SK-N-SH (cell line): ENCODE results near the gene AMFR. TPM values are rescaled to one million over a fixed set of nuclear protein-coding genes. Genes with fewer than 3 reads are reported as not detected.

Source experiments
- CTCF ChIA-PET: fragments of 300-600, 350-600 bp; formaldehyde crosslinking; extraction: SDS; loops from one replicate; lab custom pipeline; 2021; lab: Yijun Ruan, JAX
- POLR2A ChIA-PET: fragments of 350-600 bp; sonication (Branson Sonifier 250); formaldehyde crosslinking; extraction: SDS; loops from one replicate; lab custom pipeline; 2020; ENCODE audit warnings: antibody characterized with exemption, inconsistent platforms; lab: Yijun Ruan, JAX
- DNase-seq: peaks from one replicate; pipeline ENCODE4 v3.0.0; 2012
- H2AFZ ChIP-seq: fragments of 200-600 bp; sonication (generic); 2 replicates; pipeline ENCODE4 v1.8.1; 2016; ENCODE audit warnings: antibody characterized with exemption, mild to moderate bottlenecking, low read depth
- H3F3A ChIP-seq: fragments of 200-600 bp; sonication (generic); replicated peaks from 2 replicates; pipeline ENCODE3; 2016; ENCODE audit warnings: antibody characterized with exemption, mild to moderate bottlenecking; ENCODE audit not compliant: insufficient read depth
- H3K27ac ChIP-seq, 2 experiments: fragments of 200-500 bp in 1 of 2; fragments of 200-600 bp in 1 of 2; sonication (Bioruptor generic) in 1 of 2; sonication (generic), shearing (Covaris generic) in 1 of 2; 2 replicates each; pipeline versions ENCODE4 v1.5.1 to v1.6.1; 2014 to 2016; ENCODE audit warnings: low read depth in 2 of 2, inconsistent platforms in 1 of 2, low read length in 1 of 2, mild to moderate bottlenecking in 1 of 2, mixed read lengths in 1 of 2
- H3K27me3 ChIP-seq: fragments of 200-600 bp; sonication (generic), shearing (Covaris generic); 2 replicates; pipeline ENCODE4 v1.6.1; 2016; ENCODE audit warnings: mixed run types; ENCODE audit not compliant: insufficient read depth
- H3K36me3 ChIP-seq, 2 experiments: fragments of 200-500 bp in 1 of 2; fragments of 200-600 bp in 1 of 2; sonication (Bioruptor generic) in 1 of 2; sonication (generic) in 1 of 2; replicated peaks in 1 of 2; 2 replicates each; pipeline versions ENCODE3 to v1.5.1; 2014 to 2016; ENCODE audit warnings: low read length in 1 of 2, mild to moderate bottlenecking in 1 of 2; ENCODE audit not compliant: insufficient read depth in 2 of 2, control insufficient read depth in 1 of 2
- H3K4me1 ChIP-seq, 2 experiments: fragments of 200-500 bp in 1 of 2; fragments of 200-600 bp in 1 of 2; sonication (Bioruptor generic) in 1 of 2; sonication (generic), shearing (Covaris generic) in 1 of 2; 2 replicates each; pipeline versions ENCODE4 v1.5.1 to v1.6.1; 2014 to 2016; ENCODE audit warnings: low read depth in 1 of 2, low read length in 1 of 2, mixed run types in 1 of 2; ENCODE audit not compliant: insufficient read depth in 2 of 2, control insufficient read depth in 1 of 2
- H3K4me2 ChIP-seq: fragments of 200-600 bp; sonication (generic), shearing (Covaris generic); 2 replicates; pipeline ENCODE4 v1.6.1; 2017; ENCODE audit warnings: mixed run types
- H3K4me3 ChIP-seq, 2 experiments: fragments of 200-500 bp in 1 of 2; fragments of 200-600 bp in 1 of 2; sonication (Bioruptor generic) in 1 of 2; sonication (generic), shearing (Covaris generic) in 1 of 2; 2 replicates each; pipeline versions ENCODE4 v1.5.1 to v1.8.1; 2014 to 2016; ENCODE audit warnings: low read depth in 2 of 2, inconsistent platforms in 1 of 2, low read length in 1 of 2, mild to moderate bottlenecking in 1 of 2, mixed read lengths in 1 of 2, moderate library complexity in 1 of 2
- H3K79me2 ChIP-seq: fragments of 200-600 bp; sonication (generic); 2 replicates; pipeline ENCODE4 v1.8.1; 2017; ENCODE audit warnings: mild to moderate bottlenecking; ENCODE audit not compliant: insufficient read depth
- H3K9ac ChIP-seq: fragments of 200-600 bp; sonication (generic); 2 replicates; pipeline ENCODE4 v1.6.1; 2017; ENCODE audit warnings: mixed run types
- H3K9me2 ChIP-seq: fragments of 200-600 bp; sonication (generic); 2 replicates; pipeline ENCODE4 v1.6.1; 2017; ENCODE audit warnings: mixed run types
- H3K9me3 ChIP-seq: fragments of 200-600 bp; sonication (generic); 2 replicates; pipeline ENCODE4 v1.6.1; 2017; ENCODE audit warnings: mixed run types, mild to moderate bottlenecking, moderate library complexity
- H4K20me1 ChIP-seq: fragments of 200-600 bp; sonication (generic); 2 replicates; pipeline ENCODE4 v1.6.1; 2017; ENCODE audit warnings: mild to moderate bottlenecking, mixed run types; ENCODE audit not compliant: insufficient read depth
- ELF1 ChIP-seq: IDR thresholded peaks from 2 replicates; pipeline ENCODE4 v1.4.0; 2012
- EP300 ChIP-seq, 2 experiments: IDR thresholded peaks; 2 replicates each; pipeline versions ENCODE4 v1.4.0 to v1.6.1; 2012; ENCODE audit warnings: borderline replicate concordance in 1 of 2, low read depth in 1 of 2, low read length in 1 of 2
- EZH2phosphoT487 ChIP-seq: fragments of 200-600 bp; sonication (generic); IDR thresholded peaks from 2 replicates; pipeline ENCODE4 v1.6.1; 2017; ENCODE audit warnings: low read depth, mixed run types, mild to moderate bottlenecking, antibody characterized with exemption, moderate library complexity, borderline replicate concordance
- FOSL2 ChIP-seq: IDR thresholded peaks from 2 replicates; pipeline ENCODE4 v1.4.0; 2012; ENCODE audit warnings: low read depth, mild to moderate bottlenecking, moderate library complexity, borderline replicate concordance
- FOXJ3 ChIP-seq: sonication (generic); formaldehyde crosslinking; IDR thresholded peaks from 2 replicates; pipeline ENCODE4 v1.5.1; 2020; ENCODE audit warnings: mild to moderate bottlenecking, missing genetic modification reagents
- FOXM1 ChIP-seq: IDR thresholded peaks from 2 replicates; pipeline ENCODE4 v1.4.0; 2012; ENCODE audit warnings: low read depth, mild to moderate bottlenecking
- GABPA ChIP-seq: IDR thresholded peaks from 2 replicates; pipeline ENCODE4 v1.4.0; 2012; ENCODE audit warnings: low read depth, mild to moderate bottlenecking
- GATA2 ChIP-seq: sonication (generic); formaldehyde crosslinking; IDR thresholded peaks from 2 replicates; pipeline ENCODE4 v1.5.0; 2020; ENCODE audit warnings: mild to moderate bottlenecking, missing genetic modification reagents
- IRF3 ChIP-seq: fragments of 150-350 bp; IDR thresholded peaks from 2 replicates; pipeline ENCODE4 v1.6.1; 2016; ENCODE audit warnings: mild to moderate bottlenecking, low read depth, low read length
- MEF2A ChIP-seq: IDR thresholded peaks from 2 replicates; pipeline ENCODE4 v1.4.0; 2012; ENCODE audit warnings: low read depth, borderline replicate concordance
- NFIC ChIP-seq: IDR thresholded peaks from 2 replicates; pipeline ENCODE4 v1.4.0; 2012; ENCODE audit warnings: borderline replicate concordance
- NRF1 ChIP-seq: IDR thresholded peaks from 2 replicates; pipeline ENCODE4 v1.6.1; 2012; ENCODE audit warnings: low read depth, mild to moderate bottlenecking, low read length
- PBX3 ChIP-seq: IDR thresholded peaks from 2 replicates; pipeline ENCODE4; 2012
- RAD21 ChIP-seq: IDR thresholded peaks from 2 replicates; pipeline ENCODE4 v1.6.1; 2012; ENCODE audit warnings: mild to moderate bottlenecking, low read length
- RCOR1 ChIP-seq: fragments of 150-350 bp; IDR thresholded peaks from 2 replicates; pipeline ENCODE4 v1.6.1; 2017; ENCODE audit warnings: antibody characterized with exemption, low read length
- SIN3A ChIP-seq: IDR thresholded peaks from 2 replicates; pipeline ENCODE4 v1.6.1; 2012; ENCODE audit warnings: low read depth, mild to moderate bottlenecking, low read length, moderate library complexity, borderline replicate concordance
- SMC3 ChIP-seq: IDR thresholded peaks from 2 replicates; pipeline ENCODE4 v1.6.1; 2012; ENCODE audit warnings: low read depth, low read length, improper control_type of control experiment
- TAF1 ChIP-seq: IDR thresholded peaks from 2 replicates; pipeline ENCODE4 v1.6.1; 2012; ENCODE audit warnings: low read depth, mild to moderate bottlenecking, low read length, moderate library complexity, borderline replicate concordance
- TCF12 ChIP-seq: IDR thresholded peaks from 2 replicates; pipeline ENCODE4 v1.4.0; 2012
- TEAD4 ChIP-seq: IDR thresholded peaks from 2 replicates; pipeline ENCODE4 v1.4.0; 2012; ENCODE audit warnings: mild to moderate bottlenecking, borderline replicate concordance; ENCODE audit not compliant: insufficient read depth
- USF1 ChIP-seq: IDR thresholded peaks from 2 replicates; pipeline ENCODE4 v1.4.0; 2012; ENCODE audit warnings: low read depth, borderline replicate concordance
- YY1 ChIP-seq: IDR thresholded peaks from 2 replicates; pipeline ENCODE4 v1.4.0; 2012; ENCODE audit warnings: low read depth, mild to moderate bottlenecking
- WGBS: methylation state at CpG from one replicate; pipeline ENCODE4 v1.1.6; 2017; ENCODE audit warnings: low lambda C conversion rate; 5-methylcytosine and 5-hydroxymethylcytosine counted together
- polyA plus RNA-seq, 3 experiments: library from polyadenylated mRNA; depleted of rRNA; stranded (reverse); fragments of >200 nt; gene quantifications; 2 replicates each; pipeline ENCODE4 v1.2.3, GENCODE V29; 2012

AMFR gene
- polyA plus RNA-seq, 1 of the 3 experiments (the other 2 are of a cell fraction): 65.3 TPM

GRCh38 chr16:56470232-56470631, 44.9 kb upstream of the AMFR start (continued):
- TF ChIP-seq MEF2A (no peak), TCF12 (no peak), ELF1 (no peak), EP300 (IDR thresholded peaks at IDR 0.05; ENCODE audit: borderline replicate concordance in 1 of 2, low read depth in 1 of 2, low read length in 1 of 2) (no peak), YY1 (no peak), RAD21 (no peak), TAF1 (no peak), TEAD4 (no peak), PBX3 (no peak), USF1 (no peak)

GRCh38 chr16:56469748-56470147, 44.4 kb upstream of the AMFR start:
- Histone ChIP-seq H3K4me2 (no peak overlapping the region), H3K4me3 (no peak overlapping the region), H3K4me1 (peaks cover 0 to 4% of the 10 kb centered on the region in 2 experiments; a peak in 1 of 4 replicates), H2AFZ (no peak overlapping the region), H3K9me3 (no peaks in the 10 kb centered on the region), H3K27me3 (no peaks in the 10 kb centered on the region), H3K36me3 (peaks cover 80 to 89% of the 10 kb centered on the region in 2 experiments), H3K79me2 (no peaks in the 10 kb centered on the region), H3F3A (peaks cover 6% of the 10 kb centered on the region), H4K20me1 (no peaks in the 10 kb centered on the region), H3K9me2 (no peaks in the 10 kb centered on the region), H3K9ac (no peak overlapping the region), H3K27ac (no peak overlapping the region)
- no peak for DNase-seq
- WGBS: 96% methylated on average over 7 of the region's 7 CpGs
- ChIA-PET POLR2A (no interaction called here), CTCF (no interaction called here)
- TF ChIP-seq SIN3A: no peak
- no peak for TF ChIP-seq NFIC
- TF ChIP-seq FOXJ3: no peak
- no peak for TF ChIP-seq RCOR1
- TF ChIP-seq FOXM1: no peak
- no peak for TF ChIP-seq FOSL2
- no peak for TF ChIP-seq NRF1
- no peak for TF ChIP-seq MEF2A
- no peak for TF ChIP-seq GABPA

- ChIA-PET CTCF (interaction anchor here (1.5 kb wide), 1 partner anchor 42 kb away, joined by 3 read pairs; no protein-coding TSS in a partner anchor), POLR2A (no interaction called here)
- Histone ChIP-seq H3K4me2 (no peak overlapping the region), H3K4me1 (peaks cover 0 to 4% of the 10 kb centered on the region in 2 experiments; a peak in 2 of 4 replicates), H3K27ac (no peak overlapping the region), H3K4me3 (no peak overlapping the region), H2AFZ (no peak overlapping the region), H3F3A (peaks cover 6% of the 10 kb centered on the region), H3K9me2 (no peaks in the 10 kb centered on the region), H3K9ac (no peak overlapping the region), H3K27me3 (no peaks in the 10 kb centered on the region), H3K9me3 (no peaks in the 10 kb centered on the region), H3K79me2 (no peaks in the 10 kb centered on the region), H4K20me1 (no peaks in the 10 kb centered on the region), H3K36me3 (peaks cover 85 to 91% of the 10 kb centered on the region in 2 experiments)
- no peak for DNase-seq
- TF ChIP-seq GATA2 (CRISPR knock-in tag) (no peak), IRF3 (no peak), NRF1 (no peak), EZH2phosphoT487 (no peak), USF1 (no peak), SMC3 (no peak), FOSL2 (no peak), FOXJ3 (no peak)
Measured at GRCh38 chr16:56468800-56469199, 43.5 kb upstream of the AMFR start.
